Fibroblast of lung (primary cell): ENCODE results near the gene DNER. TPM values are rescaled to one million over a fixed set of nuclear protein-coding genes. Genes with fewer than 3 reads are reported as not detected.

Source experiments
- DNase-seq, 2 donors: peaks; one replicate each; pipeline versions ENCODE4 v3.0.0 to v3.0.0-alpha.2; 2010; ENCODE audit warnings: low read depth in 2 of 2
- H2AFZ ChIP-seq: 2 replicates; pipeline ENCODE4 v1.5.1; 2012; ENCODE audit warnings: low read length, control low read depth, inconsistent platforms
- H3K27ac ChIP-seq: 2 replicates; pipeline ENCODE4 v1.5.1; 2011; ENCODE audit warnings: low read length, control low read depth; ENCODE audit not compliant: insufficient read depth
- H3K27me3 ChIP-seq: 2 replicates; pipeline ENCODE4 v1.5.1; 2011; ENCODE audit warnings: mild to moderate bottlenecking, low read length; ENCODE audit not compliant: control insufficient read depth, insufficient read depth
- H3K36me3 ChIP-seq: 2 replicates; pipeline ENCODE4 v1.5.1; 2011; ENCODE audit warnings: low read length; ENCODE audit not compliant: control insufficient read depth, insufficient read depth
- H3K4me1 ChIP-seq: 2 replicates; pipeline ENCODE4 v1.5.1; 2011; ENCODE audit warnings: low read length; ENCODE audit not compliant: control insufficient read depth, insufficient read depth; ENCODE audit errors: extremely low read depth
- H3K4me2 ChIP-seq: 2 replicates; pipeline ENCODE4 v1.5.1; 2011; ENCODE audit warnings: low read length, control low read depth; ENCODE audit not compliant: insufficient read depth; ENCODE audit errors: extremely low read depth
- H3K4me3 ChIP-seq, 4 experiments: fragments of 200-600 bp in 1 of 4; sonication (generic) in 1 of 4; replicated peaks in 1 of 4; 2 replicates each; pipeline ENCODE4 v1.5.1; 2011 to 2016; ENCODE audit warnings: low read length in 4 of 4, low read depth in 3 of 4, mild to moderate bottlenecking in 3 of 4, control low read depth in 2 of 4, inconsistent platforms in 1 of 4, mixed read lengths in 1 of 4; ENCODE audit not compliant: insufficient read depth in 1 of 4; ENCODE audit errors: control extremely low read depth in 1 of 4
- H3K79me2 ChIP-seq: 2 replicates; pipeline ENCODE4 v1.5.1; 2012; ENCODE audit warnings: mild to moderate bottlenecking, low read length, inconsistent platforms; ENCODE audit not compliant: control insufficient read depth, insufficient read depth
- H3K9ac ChIP-seq: 2 replicates; pipeline ENCODE4 v1.5.1; 2011; ENCODE audit warnings: mild to moderate bottlenecking, low read length, control low read depth; ENCODE audit not compliant: insufficient read depth
- H3K9me3 ChIP-seq: 2 replicates; pipeline ENCODE4 v1.5.1; 2012; ENCODE audit warnings: low read depth, low read length; ENCODE audit not compliant: control insufficient read depth, insufficient read depth
- H4K20me1 ChIP-seq: 2 replicates; pipeline ENCODE4 v1.5.1; 2011; ENCODE audit warnings: low read length; ENCODE audit not compliant: control insufficient read depth, insufficient read depth; ENCODE audit errors: extremely low read depth
- EZH2 ChIP-seq: IDR thresholded peaks from 2 replicates; pipeline ENCODE4 v1.5.1; 2012; ENCODE audit warnings: low read length, control low read depth, mild to moderate bottlenecking; ENCODE audit errors: missing control alignments
- polyA plus RNA-seq, 2 donors: library from polyadenylated mRNA; depleted of rRNA in 1 of 2; stranded (reverse) in 1 of 2; unstranded in 1 of 2; fragments of >200 nt; gene quantifications; 2 replicates each; pipeline ENCODE4 v1.2.1, GENCODE V29; 2011 to 2012; ENCODE audit warnings: missing spikeins in 1 of 2
- total RNA-seq: library from RNA; depleted of rRNA; stranded (reverse); fragments of >200 nt; gene quantifications from 2 replicates; pipeline ENCODE4 v1.2.1, GENCODE V29; 2014
- TF ChIP-seq, protein P1 (sequence below), 2 donors: IDR thresholded peaks in 1 of 2; conservative IDR thresholded peaks in 1 of 2; 1 replicate in 1 of 2; 2 replicates in 1 of 2; pipeline ENCODE4 v1.5.1; 2011 to 2012; ENCODE audit warnings: low read length in 2 of 2, control low read depth in 1 of 2, inconsistent platforms in 1 of 2, low read depth in 1 of 2, mild to moderate bottlenecking in 1 of 2

DNER gene
- total and polyA plus RNA-seq, 2 donors (not counting 1 experiment from before 2014, with no cell fraction given), result 0.33 to 0.43 TPM

DNA sequence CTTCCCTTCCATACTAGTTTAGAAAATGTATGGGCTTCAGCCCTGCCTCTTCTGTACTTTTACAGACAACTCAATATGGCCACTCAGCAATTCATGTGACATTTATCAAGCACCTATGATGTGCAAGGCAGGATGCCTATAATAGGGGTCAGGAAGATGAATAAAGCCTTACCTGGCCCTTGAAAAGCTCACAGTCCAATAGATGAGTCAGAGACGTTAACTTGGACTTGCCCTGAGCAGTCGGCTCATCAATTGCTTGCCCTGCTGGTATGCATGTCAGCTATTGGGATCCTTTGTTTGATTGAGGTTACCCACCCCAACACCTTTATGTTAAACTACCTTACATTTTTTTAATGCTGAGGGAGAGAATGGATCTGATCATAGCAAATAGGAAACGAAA lies 116.1 kb downstream of the DNER start:
- no peaks in the 10 kb centered on the region for H3K9me3 ChIP-seq
- no peak overlapping the region for H3K4me3 ChIP-seq
- DNase-seq, result no peak
- no peaks in the 10 kb centered on the region for H3K27me3 ChIP-seq
- no peak overlapping the region for H2AFZ ChIP-seq
- H3K4me1 ChIP-seq, result no peaks in the 10 kb centered on the region
- TF ChIP-seq EZH2, result no peak
- TF ChIP-seq, protein P1, sequence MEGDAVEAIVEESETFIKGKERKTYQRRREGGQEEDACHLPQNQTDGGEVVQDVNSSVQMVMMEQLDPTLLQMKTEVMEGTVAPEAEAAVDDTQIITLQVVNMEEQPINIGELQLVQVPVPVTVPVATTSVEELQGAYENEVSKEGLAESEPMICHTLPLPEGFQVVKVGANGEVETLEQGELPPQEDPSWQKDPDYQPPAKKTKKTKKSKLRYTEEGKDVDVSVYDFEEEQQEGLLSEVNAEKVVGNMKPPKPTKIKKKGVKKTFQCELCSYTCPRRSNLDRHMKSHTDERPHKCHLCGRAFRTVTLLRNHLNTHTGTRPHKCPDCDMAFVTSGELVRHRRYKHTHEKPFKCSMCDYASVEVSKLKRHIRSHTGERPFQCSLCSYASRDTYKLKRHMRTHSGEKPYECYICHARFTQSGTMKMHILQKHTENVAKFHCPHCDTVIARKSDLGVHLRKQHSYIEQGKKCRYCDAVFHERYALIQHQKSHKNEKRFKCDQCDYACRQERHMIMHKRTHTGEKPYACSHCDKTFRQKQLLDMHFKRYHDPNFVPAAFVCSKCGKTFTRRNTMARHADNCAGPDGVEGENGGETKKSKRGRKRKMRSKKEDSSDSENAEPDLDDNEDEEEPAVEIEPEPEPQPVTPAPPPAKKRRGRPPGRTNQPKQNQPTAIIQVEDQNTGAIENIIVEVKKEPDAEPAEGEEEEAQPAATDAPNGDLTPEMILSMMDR (conservative IDR thresholded peaks at IDR 0.05 in 1 of 2, IDR thresholded peaks at IDR 0.05 in 1 of 2; ENCODE audit: low read depth in 1 of 2, low read length in 2 of 2), result no peak
- no peak overlapping the region for H3K9ac ChIP-seq
- H4K20me1 ChIP-seq, result no peaks in the 10 kb centered on the region
- no peaks in the 10 kb centered on the region for H3K79me2 ChIP-seq
- H3K4me2 ChIP-seq, result no peak overlapping the region
- no peaks in the 10 kb centered on the region for H3K36me3 ChIP-seq
- no peak overlapping the region for H3K27ac ChIP-seq

DNA sequence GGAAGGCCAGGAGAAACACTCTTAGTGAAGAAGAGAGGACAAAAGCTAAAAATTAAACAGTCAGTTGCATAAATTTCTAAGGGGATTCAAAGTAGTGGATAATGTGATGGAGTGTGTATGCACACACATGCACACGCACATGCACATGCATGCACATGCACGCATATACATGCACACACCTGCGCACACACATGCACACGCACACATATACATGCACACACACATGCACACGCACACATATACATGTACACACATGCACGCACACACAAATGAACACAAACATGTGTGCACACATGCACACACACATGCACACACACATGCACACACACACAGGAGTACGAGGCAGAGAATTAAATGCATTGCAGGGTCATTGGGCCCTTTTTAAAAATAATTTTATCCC lies 117.6 kb downstream of the DNER start:
- no peaks in the 10 kb centered on the region for H3K9me3 ChIP-seq
- no peaks in the 10 kb centered on the region for H4K20me1 ChIP-seq
- no peak overlapping the region for H3K4me2 ChIP-seq
- DNase-seq, result no peak
- no peaks in the 10 kb centered on the region for H3K36me3 ChIP-seq
- no peak overlapping the region for H3K9ac ChIP-seq
- H3K27ac ChIP-seq, result no peak overlapping the region
- no peaks in the 10 kb centered on the region for H3K27me3 ChIP-seq
- TF ChIP-seq EZH2, result no peak
- TF ChIP-seq, protein P1 (conservative IDR thresholded peaks at IDR 0.05 in 1 of 2, IDR thresholded peaks at IDR 0.05 in 1 of 2; ENCODE audit: low read depth in 1 of 2, low read length in 2 of 2), result no peak
- H3K4me1 ChIP-seq, result no peaks in the 10 kb centered on the region
- H2AFZ ChIP-seq, result no peak overlapping the region
- H3K79me2 ChIP-seq, result no peaks in the 10 kb centered on the region
- no peak overlapping the region for H3K4me3 ChIP-seq

DNA sequence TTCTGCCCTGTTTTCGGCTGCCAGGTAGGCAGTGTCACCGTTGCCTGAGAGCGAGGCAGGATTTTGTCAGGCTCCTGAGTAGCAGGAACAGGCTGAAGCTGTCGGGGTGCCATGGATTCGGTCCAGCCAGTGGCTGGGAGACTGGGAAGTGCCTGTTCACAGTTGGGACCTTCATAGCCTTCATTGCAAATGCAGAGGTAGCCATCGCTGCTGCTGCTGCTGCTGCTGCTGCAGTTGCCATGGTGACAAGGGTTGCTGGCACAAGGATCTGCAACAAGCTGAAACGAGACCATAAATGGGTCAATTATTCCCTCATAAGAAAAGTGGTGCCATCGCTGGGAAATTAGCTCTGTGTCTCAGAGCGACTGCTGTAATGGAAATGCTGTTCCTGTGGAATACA lies 122.7 kb downstream of the DNER start:
- Histone ChIP-seq H2AFZ (no peak overlapping the region), H3K4me3 (no peak overlapping the region), H3K9me3 (no peaks in the 10 kb centered on the region), H3K4me2 (no peak overlapping the region), H3K9ac (no peak overlapping the region), H3K79me2 (no peaks in the 10 kb centered on the region), H3K27me3 (no peaks in the 10 kb centered on the region), H4K20me1 (no peaks in the 10 kb centered on the region), H3K27ac (no peak overlapping the region), H3K4me1 (peaks cover under 1% of the 10 kb centered on the region), H3K36me3 (no peaks in the 10 kb centered on the region)
- DNase-seq, result no peak
- TF ChIP-seq EZH2, result no peak
- TF ChIP-seq, protein P1 (conservative IDR thresholded peaks at IDR 0.05 in 1 of 2, IDR thresholded peaks at IDR 0.05 in 1 of 2; ENCODE audit: low read depth in 1 of 2, low read length in 2 of 2), result no peak
